Naive thymus-derived CD4-positive, alpha-beta T cell (primary cell): ENCODE results near the gene GOLGA1. TPM values are rescaled to one million over a fixed set of nuclear protein-coding genes. Genes with fewer than 3 reads are reported as not detected.

ENCODE experiments used
- ATAC-seq: fragments of 150-1000 bp; cut with Tn5 transposase; 2 replicates; pipeline ENCODE4 v1.10.0; 2021; ENCODE audit warnings: mild to moderate bottlenecking, moderate library complexity
- CTCF ChIA-PET: fragments of 350-600 bp; sonication (Branson Sonifier 250); formaldehyde crosslinking; loops from one replicate; lab custom pipeline; 2021; ENCODE audit warnings: antibody characterized with exemption; lab: Charles Lee
- POLR2A ChIA-PET: fragments of 350-600 bp; sonication (Branson Sonifier 250); formaldehyde crosslinking; loops from one replicate; lab custom pipeline; 2021; ENCODE audit warnings: antibody characterized with exemption, inconsistent platforms; lab: Charles Lee
- DNase-seq, 9 donors: peaks; one replicate each; pipeline versions ENCODE4 v3.0.0 to v3.0.0-alpha.2; 2020 to 2022; ENCODE audit warnings: mixed read lengths in 1 of 9
- H3K27ac ChIP-seq: one replicate; pipeline ENCODE4 v1.7.0; 2013; ENCODE audit warnings: mild to moderate bottlenecking, low read depth, low read length, moderate library complexity
- H3K27me3 ChIP-seq, 2 donors: one replicate each; pipeline ENCODE4 v1.7.0; 2013; ENCODE audit warnings: low read length in 2 of 2, mild to moderate bottlenecking in 2 of 2, moderate library complexity in 2 of 2; ENCODE audit not compliant: control insufficient read depth in 2 of 2, insufficient read depth in 2 of 2
- H3K36me3 ChIP-seq, 3 experiments: 1 replicate in 2 of 3; 2 replicates in 1 of 3; pipeline ENCODE4 v1.7.0; 2013; ENCODE audit warnings: low read length in 3 of 3, mild to moderate bottlenecking in 3 of 3, moderate library complexity in 1 of 3; ENCODE audit not compliant: insufficient read depth in 3 of 3, control insufficient read depth in 2 of 3
- H3K4me1 ChIP-seq, 2 donors: one replicate each; pipeline ENCODE4 v1.7.0; 2013; ENCODE audit warnings: low read length in 2 of 2, mild to moderate bottlenecking in 2 of 2, moderate library complexity in 1 of 2; ENCODE audit not compliant: control insufficient read depth in 2 of 2, insufficient read depth in 2 of 2
- H3K4me3 ChIP-seq: 2 replicates; pipeline ENCODE4 v1.7.0; 2013; ENCODE audit warnings: mild to moderate bottlenecking, low read length
- H3K9me3 ChIP-seq, 3 experiments: 1 replicate in 2 of 3; 2 replicates in 1 of 3; pipeline ENCODE4 v1.7.0; 2013; ENCODE audit warnings: low read length in 3 of 3; ENCODE audit not compliant: control insufficient read depth in 2 of 3
- H3K27ac Mint-ChIP-seq, 9 donors: one replicate each; pipeline ENCODE4 v1.8.0; 2020 to 2022; ENCODE audit warnings: mixed read lengths in 9 of 9, mild to moderate bottlenecking in 8 of 9, moderate library complexity in 5 of 9, inconsistent platforms in 2 of 9
- H3K27me3 Mint-ChIP-seq, 5 donors: one replicate each; pipeline ENCODE4 v1.8.0; 2021 to 2022; ENCODE audit warnings: mixed read lengths in 5 of 5, mild to moderate bottlenecking in 1 of 5
- H3K36me3 Mint-ChIP-seq, 5 donors: one replicate each; pipeline ENCODE4 v1.8.0; 2020 to 2022; ENCODE audit warnings: mixed read lengths in 5 of 5, mild to moderate bottlenecking in 3 of 5, inconsistent platforms in 1 of 5
- H3K4me1 Mint-ChIP-seq, 7 donors: one replicate each; pipeline ENCODE4 v1.8.0; 2020 to 2022; ENCODE audit warnings: mixed read lengths in 7 of 7, mild to moderate bottlenecking in 3 of 7, inconsistent platforms in 1 of 7
- H3K4me3 Mint-ChIP-seq, 10 donors: one replicate each; pipeline ENCODE4 v1.8.0; 2020 to 2022; ENCODE audit warnings: mild to moderate bottlenecking in 10 of 10, mixed read lengths in 10 of 10, moderate library complexity in 6 of 10, inconsistent platforms in 2 of 10
- H3K9me3 Mint-ChIP-seq, 11 donors: one replicate each; pipeline ENCODE4 v1.8.0; 2020 to 2022; ENCODE audit warnings: mixed read lengths in 11 of 11, mild to moderate bottlenecking in 4 of 11, inconsistent platforms in 1 of 11, moderate library complexity in 1 of 11
- intact Hi-C, 2 donors: fragments of 100-400 bp; cut with micrococcal nuclease; formaldehyde crosslinking; loops; one replicate each; pipeline ENCODE4 v1.15.1; 2023
- polyA plus RNA-seq, 2 donors: library from polyadenylated mRNA; unstranded; fragments of 300-500 nt; fragmentation: Illumina TruSeq; gene quantifications; one replicate each; pipeline ENCODE4 v1.2.3, GENCODE V29; 2021
- total RNA-seq, 6 experiments: library from RNA in 5 of 6; stranded (reverse) in 5 of 6; gene quantifications; 1 replicate in 5 of 6; 2 replicates in 1 of 6; pipeline ENCODE4 v1.2.3 and lab custom pipeline; 2021 to 2026

GOLGA1 gene
- total and polyA plus RNA-seq, 7 experiments from 2014 or later: 4.0 to 37.8 (median 21.2) TPM

GRCh38 chr9:124899845-124900244 is 41.0 kb downstream of the GOLGA1 start:
- H3K4me3 Mint-ChIP-seq: no peak overlapping the region
- H3K9me3 Mint-ChIP-seq: peaks cover 0 to 9% (median 0%) of the 10 kb centered on the region in 11 donors
- DNase-seq (no peak), ATAC-seq (no peak)
- peaks cover 5 to 57% (median 38%) of the 10 kb centered on the region in 5 donors for H3K36me3 Mint-ChIP-seq
- intact Hi-C loops: no loop called here
- peaks cover 0 to 11% (median 8%) of the 10 kb centered on the region in 5 donors for H3K27me3 Mint-ChIP-seq
- H3K4me1 Mint-ChIP-seq: peaks cover under 1 to 13% (median 12%) of the 10 kb centered on the region in 7 donors
- Histone ChIP-seq H3K4me1 (no peaks in the 10 kb centered on the region), H3K36me3 (peaks cover 5 to 36% (median 6%) of the 10 kb centered on the region in 3 experiments), H3K4me3 (no peak overlapping the region), H3K9me3 (no peaks in the 10 kb centered on the region), H3K27ac (no peak overlapping the region), H3K27me3 (no peaks in the 10 kb centered on the region)
- H3K27ac Mint-ChIP-seq: no peak overlapping the region
- ChIA-PET CTCF (interaction anchor here (0.5 to 0.6 kb wide), 3 partner anchors 55 to 1444 kb away, joined by 3 to 8 read pairs (median 4); no protein-coding TSS in a partner anchor), POLR2A (no interaction called here)

- CTCF ChIA-PET: interaction anchor here (0.7 kb wide), 1 partner anchor 125 kb away, joined by 3 read pairs; no protein-coding TSS in a partner anchor
- H3K9me3 Mint-ChIP-seq: peaks cover 0 to 12% (median 0%) of the 10 kb centered on the region in 11 donors
Measured at GRCh38 chr9:124897570-124898460, 43.1 kb downstream of the GOLGA1 start.

GRCh38 chr9:124894741-124895170 is 46.1 kb downstream of the GOLGA1 start:
- ChIA-PET POLR2A (interaction anchor here (0.9 kb wide), 1 partner anchor 17 kb away, joined by 4 read pairs; no protein-coding TSS in a partner anchor), CTCF (interaction anchor here (0.6 to 2.1 kb wide), 4 partner anchors 49 to 128 kb away, joined by 3 to 16 read pairs (median 4); partner anchors contain the start of gene NR6A1)
- DNase-seq (peak in 7 of 9 donors; percentile 68 to 80 (median 75)), ATAC-seq (peak; percentile 87)
- H3K27ac Mint-ChIP-seq: peak overlapping the region; percentile 5 to 98 (median 89)
- H3K9me3 ChIP-seq: no peaks in the 10 kb centered on the region
- peaks cover 17 to 65% (median 41%) of the 10 kb centered on the region in 5 donors for H3K36me3 Mint-ChIP-seq
- H3K4me3 ChIP-seq: no peak overlapping the region
- H3K4me1 ChIP-seq: peaks cover 0 to 4% of the 10 kb centered on the region in 2 donors
- H3K4me1 Mint-ChIP-seq: peaks cover 7 to 23% (median 18%) of the 10 kb centered on the region in 7 donors
- H3K4me3 Mint-ChIP-seq: peak overlapping the region in 6 of 10 donors; percentile 1 to 88 (median 66)
- peaks cover 5 to 58% (median 8%) of the 10 kb centered on the region in 3 experiments for H3K36me3 ChIP-seq
- peak overlapping the region; percentile 30 for H3K27ac ChIP-seq
- peaks cover 0 to 9% (median 0%) of the 10 kb centered on the region in 5 donors for H3K27me3 Mint-ChIP-seq
- intact Hi-C loops: loop anchor here (1.0 to 2.0 kb wide), 5 partner anchors 24 to 182 kb away; partner anchors contain the start of gene WDR38 (in 2 of the 2)
- H3K27me3 ChIP-seq: no peaks in the 10 kb centered on the region
- peaks cover 0 to 12% (median 0%) of the 10 kb centered on the region in 11 donors for H3K9me3 Mint-ChIP-seq

More at GRCh38 chr9:124897570-124898460, 43.1 kb downstream of the GOLGA1 start:
- no peak overlapping the region for H3K4me3 Mint-ChIP-seq
- no peak overlapping the region for H3K4me3 ChIP-seq
- H3K27me3 ChIP-seq: no peaks in the 10 kb centered on the region
- H3K9me3 ChIP-seq: no peaks in the 10 kb centered on the region
- H3K4me1 ChIP-seq: peaks cover 0 to 4% of the 10 kb centered on the region in 2 donors
- POLR2A ChIA-PET: interaction anchor here (0.6 to 0.7 kb wide), 2 partner anchors 53 to 949 kb away, joined by 3 read pairs; no protein-coding TSS in a partner anchor
- ATAC-seq: no peak
- intact Hi-C loops: no loop called here
- H3K36me3 Mint-ChIP-seq: peaks cover 5 to 60% (median 37%) of the 10 kb centered on the region in 5 donors
- no peak overlapping the region for H3K27ac Mint-ChIP-seq
- H3K36me3 ChIP-seq: peaks cover 5 to 46% (median 6%) of the 10 kb centered on the region in 3 experiments
- H3K27ac ChIP-seq: no peak overlapping the region
- peaks cover 0 to 4% (median 3%) of the 10 kb centered on the region in 5 donors for H3K27me3 Mint-ChIP-seq
- no peak for DNase-seq
- peaks cover 7 to 23% (median 18%) of the 10 kb centered on the region in 7 donors for H3K4me1 Mint-ChIP-seq

- H3K4me1 ChIP-seq: peaks cover 0 to 4% of the 10 kb centered on the region in 2 donors
- H3K4me3 Mint-ChIP-seq: no peak overlapping the region
- peaks cover 7 to 23% (median 18%) of the 10 kb centered on the region in 7 donors for H3K4me1 Mint-ChIP-seq
- peak overlapping the region; percentile 30 for H3K27ac ChIP-seq
- peaks cover under 1 to 58% (median 7%) of the 10 kb centered on the region in 3 experiments for H3K36me3 ChIP-seq
- H3K27ac Mint-ChIP-seq: peak overlapping the region in 5 of 9 donors; percentile 5 to 98 (median 84)
- H3K9me3 Mint-ChIP-seq: peaks cover 0 to 12% (median 0%) of the 10 kb centered on the region in 11 donors
- H3K36me3 Mint-ChIP-seq: peaks cover 20 to 64% (median 44%) of the 10 kb centered on the region in 5 donors
- H3K4me3 ChIP-seq: no peak overlapping the region
- DNase-seq (no peak), ATAC-seq (no peak)
- intact Hi-C loops: loop anchor here (1.0 to 2.0 kb wide), 5 partner anchors 23 to 182 kb away; partner anchors contain the start of gene WDR38 (in 2 of the 2)
- H3K9me3 ChIP-seq: no peaks in the 10 kb centered on the region
- ChIA-PET POLR2A (interaction anchor here (0.6 to 0.9 kb wide), 2 partner anchors 16 to 39 kb away, joined by 3 to 4 read pairs; no protein-coding TSS in a partner anchor), CTCF (interaction anchor here (0.6 to 2.1 kb wide), 7 partner anchors 32 to 127 kb away, joined by 3 to 16 read pairs (median 3); partner anchors contain the start of genes ARPC5L, NR6A1, RPL35 and WDR38)
- no peaks in the 10 kb centered on the region for H3K27me3 ChIP-seq
- H3K27me3 Mint-ChIP-seq: peaks cover 0 to 9% (median 0%) of the 10 kb centered on the region in 5 donors
Measured at GRCh38 chr9:124894035-124894740, 46.7 kb downstream of the GOLGA1 start.

- intact Hi-C loops: no loop called here
- DNase-seq (no peak), ATAC-seq (no peak)
- Histone ChIP-seq H3K27me3 (no peaks in the 10 kb centered on the region), H3K27ac (no peak overlapping the region), H3K4me1 (peaks cover 0 to 4% of the 10 kb centered on the region in 2 donors), H3K4me3 (no peak overlapping the region), H3K9me3 (no peaks in the 10 kb centered on the region), H3K36me3 (peaks cover 0 to 74% (median 7%) of the 10 kb centered on the region in 3 experiments)
- no peak overlapping the region for H3K27ac Mint-ChIP-seq
- peaks cover 7 to 15% (median 8%) of the 10 kb centered on the region in 7 donors for H3K4me1 Mint-ChIP-seq
- no peak overlapping the region for H3K4me3 Mint-ChIP-seq
- ChIA-PET POLR2A (no interaction called here), CTCF (no interaction called here)
- H3K27me3 Mint-ChIP-seq: peaks cover 0 to 5% (median 0%) of the 10 kb centered on the region in 5 donors
- peaks cover 0 to 6% (median 0%) of the 10 kb centered on the region in 11 donors for H3K9me3 Mint-ChIP-seq
- peaks cover 26 to 75% (median 58%) of the 10 kb centered on the region in 5 donors for H3K36me3 Mint-ChIP-seq
Measured at GRCh38 chr9:124890179-124890578, 50.7 kb downstream of the GOLGA1 start.
